DOHH2 (cell line): ENCODE results near the gene HMGCL.

ENCODE experiments used
- EZH2phosphoT487 ChIP-seq: fragments of 200-600 bp; sonication (generic); IDR thresholded peaks from 2 replicates; pipeline ENCODE4 v1.6.1; 2017; ENCODE audit warnings: borderline replicate concordance, mild to moderate bottlenecking, antibody characterized with exemption, low read length, moderate library complexity, mixed read lengths
- TF ChIP-seq, protein P1 (sequence below): fragments of 200-600 bp; sonication (generic); IDR thresholded peaks from one replicate; pipeline ENCODE4 v1.5.1; 2014; ENCODE audit warnings: antibody characterized with exemption, mild to moderate bottlenecking, low read depth, low read length; ENCODE audit not compliant: poor library complexity, severe bottlenecking

DNA sequence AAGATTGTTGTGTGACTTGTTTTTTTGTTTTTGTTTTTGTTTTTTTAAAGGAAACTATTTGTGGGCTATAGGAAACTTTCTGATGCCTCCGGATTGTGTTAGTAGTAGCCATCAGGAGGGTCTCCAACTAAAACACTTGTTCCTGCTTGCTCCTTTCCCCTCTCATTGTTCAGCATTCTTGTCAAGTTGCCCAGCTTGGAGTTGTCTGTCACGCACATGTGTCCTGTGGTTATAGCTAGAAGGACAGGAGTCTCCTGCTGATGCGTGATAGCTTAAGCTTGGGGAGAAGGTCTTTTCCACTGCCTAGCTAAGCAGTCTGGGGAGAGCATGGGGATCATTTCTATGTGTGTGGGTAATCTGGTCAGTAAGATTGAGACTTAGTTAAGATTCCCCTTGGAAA, 37.5 kb downstream of the HMGCL start:
- TF ChIP-seq, protein P1, sequence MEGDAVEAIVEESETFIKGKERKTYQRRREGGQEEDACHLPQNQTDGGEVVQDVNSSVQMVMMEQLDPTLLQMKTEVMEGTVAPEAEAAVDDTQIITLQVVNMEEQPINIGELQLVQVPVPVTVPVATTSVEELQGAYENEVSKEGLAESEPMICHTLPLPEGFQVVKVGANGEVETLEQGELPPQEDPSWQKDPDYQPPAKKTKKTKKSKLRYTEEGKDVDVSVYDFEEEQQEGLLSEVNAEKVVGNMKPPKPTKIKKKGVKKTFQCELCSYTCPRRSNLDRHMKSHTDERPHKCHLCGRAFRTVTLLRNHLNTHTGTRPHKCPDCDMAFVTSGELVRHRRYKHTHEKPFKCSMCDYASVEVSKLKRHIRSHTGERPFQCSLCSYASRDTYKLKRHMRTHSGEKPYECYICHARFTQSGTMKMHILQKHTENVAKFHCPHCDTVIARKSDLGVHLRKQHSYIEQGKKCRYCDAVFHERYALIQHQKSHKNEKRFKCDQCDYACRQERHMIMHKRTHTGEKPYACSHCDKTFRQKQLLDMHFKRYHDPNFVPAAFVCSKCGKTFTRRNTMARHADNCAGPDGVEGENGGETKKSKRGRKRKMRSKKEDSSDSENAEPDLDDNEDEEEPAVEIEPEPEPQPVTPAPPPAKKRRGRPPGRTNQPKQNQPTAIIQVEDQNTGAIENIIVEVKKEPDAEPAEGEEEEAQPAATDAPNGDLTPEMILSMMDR: no peak
- TF ChIP-seq EZH2phosphoT487: no peak
